ENCODE data around the gene DALRD3.
A peak's percentile ranks its signal among the peaks of the same experiment; 100 is the strongest.

Gene DALRD3, protein sequence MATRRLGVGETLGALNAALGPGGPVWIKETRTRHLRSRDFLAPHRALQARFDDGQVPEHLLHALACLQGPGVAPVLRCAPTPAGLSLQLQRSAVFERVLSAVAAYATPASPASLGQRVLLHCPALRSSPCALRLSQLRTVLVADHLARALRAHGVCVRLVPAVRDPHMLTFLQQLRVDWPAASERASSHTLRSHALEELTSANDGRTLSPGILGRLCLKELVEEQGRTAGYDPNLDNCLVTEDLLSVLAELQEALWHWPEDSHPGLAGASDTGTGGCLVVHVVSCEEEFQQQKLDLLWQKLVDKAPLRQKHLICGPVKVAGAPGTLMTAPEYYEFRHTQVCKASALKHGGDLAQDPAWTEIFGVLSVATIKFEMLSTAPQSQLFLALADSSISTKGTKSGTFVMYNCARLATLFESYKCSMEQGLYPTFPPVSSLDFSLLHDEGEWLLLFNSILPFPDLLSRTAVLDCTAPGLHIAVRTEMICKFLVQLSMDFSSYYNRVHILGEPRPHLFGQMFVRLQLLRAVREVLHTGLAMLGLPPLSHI

GRCh38 chr3:49017971-49018706, at the start of gene DALRD3:
Gene DALRD3 (minus strand): TSS chr3:49018580. CDS start chr3:49018564, 16 bp downstream.
- DNase-seq, result peak; percentile 81

DNA sequence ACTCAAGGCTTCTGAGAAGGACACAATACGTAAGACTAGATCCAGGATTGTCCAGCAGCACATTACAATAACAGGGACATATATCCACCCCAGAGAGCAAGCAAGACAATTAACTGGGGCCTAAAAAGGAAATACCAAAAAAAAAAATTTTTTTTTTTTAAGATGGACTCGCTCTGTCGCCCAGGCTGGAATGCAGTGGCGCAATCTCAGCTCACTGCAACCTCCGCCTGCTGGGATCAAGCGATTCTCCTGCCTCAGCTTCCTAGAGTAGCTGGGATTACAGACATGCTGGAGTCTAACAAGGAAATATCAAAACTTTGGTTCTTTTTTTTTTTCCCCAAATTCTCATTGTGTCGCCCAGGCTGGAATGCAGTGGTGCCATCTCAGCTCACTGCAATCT, 39.6 kb upstream of the DALRD3 start:
- DNase-seq, result no peak

- DNase-seq, result no peak
Measured at GRCh38 chr3:49057268-49057667, 38.9 kb upstream of the DALRD3 start.

DNA sequence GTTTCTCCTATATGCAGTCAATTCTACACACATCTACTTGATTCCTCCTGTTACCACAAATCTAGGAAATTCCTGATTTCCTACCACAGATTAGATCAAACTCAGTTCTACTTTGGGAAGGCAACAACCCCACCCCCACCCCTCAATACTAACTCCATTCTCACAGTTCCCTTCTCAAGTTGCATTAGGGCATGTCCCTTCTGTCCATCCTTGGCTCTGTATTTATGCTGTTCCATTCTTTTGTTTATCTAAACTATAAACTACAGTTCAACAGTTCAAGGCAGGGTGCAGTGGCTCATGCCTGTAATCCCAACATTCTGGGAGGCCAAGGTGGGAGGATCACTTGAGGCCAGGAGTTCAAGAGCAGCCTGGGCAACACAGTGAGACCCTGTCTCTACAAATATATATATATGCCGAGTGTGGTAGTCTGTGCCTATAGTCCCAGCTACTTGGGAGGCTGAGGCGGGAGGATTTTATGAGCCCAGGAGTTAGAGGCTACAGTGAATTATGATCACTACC, 36.0 kb upstream of the DALRD3 start:
- DNase-seq, result no peak

DNA sequence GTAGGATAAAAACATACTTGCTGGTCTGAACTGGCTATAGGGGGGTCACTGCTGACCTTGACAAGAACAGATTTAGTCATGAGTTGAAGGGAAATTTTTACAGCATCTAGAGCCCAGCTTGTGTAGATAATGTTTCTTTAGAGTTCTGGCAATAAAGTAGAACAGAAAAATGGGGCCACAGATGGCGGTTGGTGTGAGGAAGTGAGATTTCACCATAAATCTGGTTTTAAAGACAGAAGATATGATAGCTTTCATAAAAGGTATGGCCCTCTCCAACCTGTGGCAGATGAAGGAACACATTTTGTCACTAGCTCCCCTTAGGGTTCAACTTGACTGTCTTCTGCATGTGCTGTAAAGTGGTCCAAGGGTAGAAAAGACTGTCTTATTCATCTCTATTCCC, 35.2 kb upstream of the DALRD3 start:
- DNase-seq, result no peak

DNA sequence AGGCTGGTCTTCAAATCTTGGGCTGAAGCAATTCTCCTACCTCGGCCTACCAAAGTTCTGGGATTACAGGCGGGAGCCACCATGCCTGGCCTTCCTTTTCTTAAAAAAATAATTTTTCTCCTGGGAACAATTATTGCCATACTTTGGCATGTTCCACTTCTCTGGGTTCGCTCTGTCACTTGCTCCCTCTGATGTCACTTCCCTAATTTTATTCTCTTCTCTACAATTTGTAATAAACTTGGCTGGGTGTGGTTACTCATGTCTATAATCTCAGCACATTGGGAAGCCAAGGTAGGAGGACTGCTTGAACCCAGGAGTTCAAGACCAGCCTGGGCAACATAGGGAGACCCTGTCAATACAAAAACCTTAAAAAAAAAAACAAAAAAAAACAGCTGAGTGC, 16.9 kb upstream of the DALRD3 start:
- no peak for DNase-seq

DNA sequence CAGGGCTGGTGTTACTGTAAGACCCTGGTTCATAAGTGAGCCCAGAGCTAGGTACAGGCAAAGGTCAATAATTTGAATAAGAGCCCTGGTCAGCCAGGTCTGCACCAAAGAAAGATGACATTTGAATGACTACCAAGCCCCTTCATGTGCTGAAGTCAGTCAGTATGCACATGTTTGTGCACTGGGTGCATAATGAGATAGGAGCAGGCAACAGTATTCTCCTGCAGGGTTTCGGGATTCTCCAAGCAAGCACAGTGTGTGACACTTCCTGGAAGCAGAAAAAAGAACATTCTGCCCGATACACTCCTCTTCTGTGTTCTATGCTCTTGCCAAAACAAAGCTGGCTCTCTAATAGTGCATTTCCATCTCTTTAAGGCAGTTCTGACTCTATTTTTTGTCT, 16.3 kb upstream of the DALRD3 start:
- DNase-seq, result no peak

GRCh38 chr3:49032646-49033304, 14.4 kb upstream of the DALRD3 start:
- no peak for DNase-seq

- no peak for DNase-seq
Measured at GRCh38 chr3:49030321-49030720, 11.9 kb upstream of the DALRD3 start.

- no peak for DNase-seq
Measured at GRCh38 chr3:49029563-49029884, 11.1 kb upstream of the DALRD3 start.

GRCh38 chr3:49028673-49029562, 10.5 kb upstream of the DALRD3 start, which contains the start of gene IMPDH2:
Gene IMPDH2 (minus strand): TSS chr3:49029398. CDS start chr3:49029350, 48 bp downstream.
- peak; percentile 92 for DNase-seq

GRCh38 chr3:49028298-49028672, 9.9 kb upstream of the DALRD3 start:
- no peak for DNase-seq

DNA sequence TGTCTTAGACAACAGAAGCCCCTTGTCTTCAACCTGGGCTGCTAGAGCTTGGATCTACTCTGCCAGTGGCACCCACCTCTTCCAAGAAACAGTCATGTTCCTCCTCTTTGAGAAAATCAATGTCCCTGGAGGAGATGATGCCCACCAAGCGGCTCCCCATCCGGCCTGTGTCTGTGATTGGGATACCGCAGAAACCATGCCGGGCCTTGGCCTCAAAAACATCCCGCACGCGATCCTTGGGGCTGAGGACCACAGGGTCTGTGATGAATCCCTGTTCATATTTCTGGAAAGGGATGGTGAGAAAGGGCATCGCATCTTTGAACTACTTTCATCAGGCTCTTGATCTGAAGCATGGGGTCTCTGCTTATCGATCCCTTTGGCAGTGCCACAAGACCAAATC, 9.3 kb upstream of the DALRD3 start:
- DNase-seq, result no peak

GRCh38 chr3:49026536-49026935, 8.2 kb upstream of the DALRD3 start:
- no peak for DNase-seq

- no peak for DNase-seq
Measured at GRCh38 chr3:49025793-49026520, 7.6 kb upstream of the DALRD3 start.

GRCh38 chr3:49025005-49025792, 6.8 kb upstream of the DALRD3 start:
- no peak for DNase-seq

DNA sequence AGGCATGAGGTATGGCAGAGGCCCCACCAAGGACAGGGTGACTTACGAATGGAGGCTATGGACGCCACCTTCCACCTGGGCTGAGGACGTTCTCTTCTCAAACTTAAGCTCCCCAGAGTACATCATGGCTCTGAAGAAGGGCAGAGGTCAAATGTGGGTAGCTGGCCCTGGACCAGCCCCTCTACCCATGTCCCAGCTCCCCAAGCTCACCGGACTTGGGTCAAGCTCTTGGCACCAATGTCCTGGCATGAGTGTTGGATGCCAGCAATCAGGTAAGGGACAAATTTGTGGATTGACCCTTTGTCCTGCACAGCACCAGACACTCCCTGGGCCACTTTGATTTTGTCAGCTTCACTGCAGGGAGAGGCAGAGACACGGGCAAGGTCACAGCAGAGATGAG, 6.1 kb upstream of the DALRD3 start:
- DNase-seq, result no peak

DNA sequence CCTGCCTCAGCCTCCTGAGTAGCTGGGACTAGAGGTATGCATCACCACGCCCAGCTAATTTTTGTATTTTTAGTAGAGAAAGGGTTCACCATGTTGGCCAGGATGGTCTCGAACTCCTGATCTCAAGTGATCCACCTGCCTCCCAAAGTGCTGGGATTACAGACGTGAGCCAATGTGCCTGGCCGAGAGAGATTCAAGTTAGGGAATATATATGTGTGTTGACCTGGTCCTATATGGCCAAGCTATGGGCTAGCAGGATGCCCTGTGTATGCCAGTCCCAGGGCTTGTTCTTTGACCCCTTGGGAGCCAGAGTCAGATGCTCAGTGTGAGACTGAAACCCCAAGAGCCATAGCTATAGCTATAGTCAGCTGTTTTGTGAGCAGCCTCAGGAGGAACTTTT, 5.4 kb upstream of the DALRD3 start:
- DNase-seq, result no peak

GRCh38 chr3:49022688-49023171, 4.3 kb upstream of the DALRD3 start:
- DNase-seq, result no peak

All from NCI-H345 (cell line).